Measurements from ENCODE around the gene NT5DC4.

GRCh38 chr2:112686348-112687217, 34.2 kb upstream of the NT5DC4 start:
- TF ChIP-seq CTCF (IDR thresholded peaks at IDR 0.05; ENCODE audit: poor library complexity) (no peak), EZH2 (IDR thresholded peaks at IDR 0.05; ENCODE audit: borderline replicate concordance) (no peak)
